Liver (tissue), 9 donors: ENCODE data around the gene CD9. TPM values are rescaled to one million over a fixed set of nuclear protein-coding genes. Genes with fewer than 3 reads are reported as not detected.

Experiments
- DNase-seq: peaks from one replicate; pipeline ENCODE4 v3.0.0-alpha.2; 2017; ENCODE audit warnings: low spot score
- H3K27ac ChIP-seq, 2 donors: one replicate each; pipeline ENCODE4 v1.7.0; 2013; ENCODE audit warnings: inconsistent platforms in 2 of 2, low read length in 2 of 2, control low read depth in 1 of 2, low read depth in 1 of 2, mild to moderate bottlenecking in 1 of 2
- H3K27me3 ChIP-seq, 4 donors: one replicate each; pipeline versions ENCODE4 v1.6.1 to v1.7.0; 2013; ENCODE audit warnings: low read length in 3 of 4, inconsistent platforms in 1 of 4, mild to moderate bottlenecking in 1 of 4, moderate library complexity in 1 of 4; ENCODE audit not compliant: control insufficient read depth in 4 of 4, insufficient read depth in 4 of 4
- H3K36me3 ChIP-seq, 4 donors: one replicate each; pipeline versions ENCODE4 v1.6.1 to v1.7.0; 2013; ENCODE audit warnings: low read length in 3 of 4, mild to moderate bottlenecking in 3 of 4, low read depth in 1 of 4, moderate library complexity in 1 of 4; ENCODE audit not compliant: control insufficient read depth in 4 of 4, insufficient read depth in 3 of 4
- H3K4me1 ChIP-seq, 4 donors: one replicate each; pipeline versions ENCODE4 v1.6.1 to v1.7.0; 2013; ENCODE audit warnings: low read length in 3 of 4, mild to moderate bottlenecking in 3 of 4, moderate library complexity in 1 of 4; ENCODE audit not compliant: control insufficient read depth in 4 of 4, insufficient read depth in 4 of 4
- H3K4me3 ChIP-seq, 3 donors: one replicate each; pipeline versions ENCODE4 v1.6.1 to v1.7.0; 2013; ENCODE audit warnings: low read length in 3 of 3, control low read depth in 1 of 3, low read depth in 1 of 3, mild to moderate bottlenecking in 1 of 3
- H3K9ac ChIP-seq, 2 donors: one replicate each; pipeline ENCODE4 v1.7.0; 2013; ENCODE audit warnings: low read length in 2 of 2, mild to moderate bottlenecking in 2 of 2, moderate library complexity in 2 of 2, control low read depth in 1 of 2, low read depth in 1 of 2
- H3K9me3 ChIP-seq, 4 donors: one replicate each; pipeline versions ENCODE4 v1.6.1 to v1.7.0; 2013; ENCODE audit warnings: low read length in 3 of 4; ENCODE audit not compliant: control insufficient read depth in 4 of 4
- ATF3 ChIP-seq: IDR thresholded peaks from 2 replicates; pipeline ENCODE4 v1.6.1; 2016; ENCODE audit warnings: antibody characterized with exemption
- CTCF ChIP-seq: fragments of 150-350 bp; IDR thresholded peaks from 2 replicates; pipeline ENCODE4 v1.5.1; 2017; ENCODE audit warnings: improper control_type of control experiment, low read depth, low read length; ENCODE audit not compliant: missing input control
- EGR1 ChIP-seq, 2 donors: IDR thresholded peaks; 2 replicates each; pipeline ENCODE4 v1.6.1; 2016 to 2018; ENCODE audit warnings: antibody characterized with exemption in 2 of 2, low read depth in 2 of 2
- FOXA1 ChIP-seq: IDR thresholded peaks from 2 replicates; pipeline ENCODE4 v1.6.1; 2016; ENCODE audit warnings: antibody characterized with exemption
- FOXA2 ChIP-seq: IDR thresholded peaks from 2 replicates; pipeline ENCODE4 v1.6.1; 2016; ENCODE audit warnings: antibody characterized with exemption
- GABPA ChIP-seq, 2 donors: IDR thresholded peaks in 1 of 2; conservative IDR thresholded peaks in 1 of 2; 2 replicates each; pipeline ENCODE4 v1.6.1; 2016; ENCODE audit warnings: antibody characterized with exemption in 2 of 2, mild to moderate bottlenecking in 1 of 2, moderate library complexity in 1 of 2
- HNF4A ChIP-seq, 2 donors: conservative IDR thresholded peaks; 2 replicates each; pipeline ENCODE4 v1.6.1; 2016; ENCODE audit warnings: antibody characterized with exemption in 2 of 2, mild to moderate bottlenecking in 2 of 2
- HNF4G ChIP-seq: IDR thresholded peaks from 2 replicates; pipeline ENCODE4 v1.6.1; 2016; ENCODE audit warnings: antibody characterized with exemption
- JUND ChIP-seq, 2 donors: IDR thresholded peaks; 2 replicates each; pipeline ENCODE4 v1.6.1; 2016; ENCODE audit warnings: antibody characterized with exemption in 2 of 2
- MAX ChIP-seq: IDR thresholded peaks from 2 replicates; pipeline ENCODE4 v1.6.1; 2016; ENCODE audit warnings: antibody characterized with exemption
- NR2F2 ChIP-seq: IDR thresholded peaks from 2 replicates; pipeline ENCODE4 v1.6.1; 2016; ENCODE audit warnings: antibody characterized with exemption
- RAD21 ChIP-seq, 2 donors: IDR thresholded peaks; 2 replicates each; pipeline ENCODE4 v1.6.1; 2016; ENCODE audit warnings: antibody characterized with exemption in 2 of 2, mild to moderate bottlenecking in 2 of 2
- REST ChIP-seq: IDR thresholded peaks from 2 replicates; pipeline ENCODE4 v1.6.1; 2016; ENCODE audit warnings: antibody characterized with exemption, mild to moderate bottlenecking
- RXRA ChIP-seq, 2 donors: IDR thresholded peaks; 2 replicates each; pipeline ENCODE4 v1.6.1; 2017 to 2018; ENCODE audit warnings: antibody characterized with exemption in 2 of 2, mild to moderate bottlenecking in 1 of 2
- SP1 ChIP-seq: IDR thresholded peaks from 2 replicates; pipeline ENCODE4 v1.6.1; 2018; ENCODE audit warnings: antibody characterized with exemption, mild to moderate bottlenecking
- TAF1 ChIP-seq: conservative IDR thresholded peaks from 2 replicates; pipeline ENCODE4 v1.6.1; 2016; ENCODE audit warnings: antibody characterized with exemption, mild to moderate bottlenecking
- YY1 ChIP-seq: IDR thresholded peaks from 2 replicates; pipeline ENCODE4 v1.6.1; 2016; ENCODE audit warnings: antibody characterized with exemption, mild to moderate bottlenecking
- ZBTB33 ChIP-seq: IDR thresholded peaks from 2 replicates; pipeline ENCODE4 v1.6.1; 2016; ENCODE audit warnings: antibody characterized with exemption
- WGBS: extraction: QIAGEN DNeasy Blood & Tissue Kit; methylation state at CpG from one replicate; pipeline ENCODE4 v1.1.7; 2013; 5-methylcytosine and 5-hydroxymethylcytosine counted together
- polyA plus RNA-seq, 2 donors: library from polyadenylated mRNA; stranded (reverse) in 1 of 2; unstranded in 1 of 2; fragments of 200-250 nt in 1 of 2; fragments of >200 nt in 1 of 2; fragmentation: Nextera tagmentation in 1 of 2; extraction: Ambion mirVana in 1 of 2; gene quantifications; one replicate each; pipeline versions ENCODE4 v1.2.1 to v1.2.3, GENCODE V29; 2013 to 2015
- total RNA-seq, 2 donors: library from RNA; depleted of rRNA; stranded (reverse); fragments of >200 nt; gene quantifications; one replicate each; pipeline ENCODE4 v1.2.3, GENCODE V29; 2014
- donor health status: healthy.
- donor health status: healthy.
- donor health status: healthy.
- donor health status: healthy.
- donor health status: healthy.

The CD9 gene
- total and polyA plus RNA-seq, 4 donors = 18.7 to 65.2 (median 32.4) TPM

- H3K4me3 ChIP-seq = no peak overlapping the region
- peaks cover 0 to 2% (median 0%) of the 10 kb centered on the region in 4 donors for H3K36me3 ChIP-seq
- peaks cover 2 to 22% (median 13%) of the 10 kb centered on the region in 4 donors for H3K4me1 ChIP-seq
- no peak for DNase-seq
- H3K27me3 ChIP-seq = no peaks in the 10 kb centered on the region
- WGBS = 79% methylated on average over 24 of the region's 24 CpGs
- no peak for TF ChIP-seq ZBTB33
- TF ChIP-seq YY1 = no peak
- no peak for TF ChIP-seq HNF4A (conservative IDR thresholded peaks at IDR 0.05)
- TF ChIP-seq TAF1 = no peak
- no peak for TF ChIP-seq GABPA (IDR thresholded peaks at IDR 0.05 in 1 of 2, conservative IDR thresholded peaks at IDR 0.05 in 1 of 2)
- no peak for TF ChIP-seq MAX
- no peak for TF ChIP-seq NR2F2
- TF ChIP-seq RXRA (IDR thresholded peaks at IDR 0.05) = no peak
- TF ChIP-seq EGR1 (IDR thresholded peaks at IDR 0.05; ENCODE audit: low read depth in 2 of 2) = no peak
- no peak for TF ChIP-seq ATF3
- no peak for TF ChIP-seq FOXA1
- no peak for TF ChIP-seq REST
- TF ChIP-seq SP1 = no peak
- no peak for TF ChIP-seq JUND (IDR thresholded peaks at IDR 0.05)
- no peak for TF ChIP-seq FOXA2
- no peak for TF ChIP-seq CTCF
- no peak for TF ChIP-seq RAD21 (IDR thresholded peaks at IDR 0.05)
- TF ChIP-seq HNF4G = no peak
- no peak overlapping the region for H3K9ac ChIP-seq
- no peaks in the 10 kb centered on the region for H3K9me3 ChIP-seq
- peak overlapping the region in 1 of 2 donors; percentile 12 for H3K27ac ChIP-seq
These were observed 29.3 kb downstream of the CD9 start for GRCh38 chr12:6229224-6230218.
